Hindlimb muscle (tissue), 1 donor: ENCODE measurements around the gene ZSWIM3. TPM values are rescaled to one million over a fixed set of nuclear protein-coding genes. Genes with fewer than 3 reads are reported as not detected.
"Not testable (repeated sequence)": the region's sequence is repeated elsewhere in the genome, so short reads cannot be mapped to it uniquely, and the experiment has no call there.

Experiments
- DNase-seq: peaks from one replicate; pipeline ENCODE4 v3.0.0-alpha.2; 2013
- polyA plus RNA-seq: library from polyadenylated mRNA; unstranded; fragments of 120-200 nt; gene quantifications from one replicate; pipeline ENCODE4 v1.2.1, GENCODE V29; 2013; ENCODE audit not compliant: insufficient read length

Gene ZSWIM3
- 4.2 TPM for polyA plus RNA-seq

DNA sequence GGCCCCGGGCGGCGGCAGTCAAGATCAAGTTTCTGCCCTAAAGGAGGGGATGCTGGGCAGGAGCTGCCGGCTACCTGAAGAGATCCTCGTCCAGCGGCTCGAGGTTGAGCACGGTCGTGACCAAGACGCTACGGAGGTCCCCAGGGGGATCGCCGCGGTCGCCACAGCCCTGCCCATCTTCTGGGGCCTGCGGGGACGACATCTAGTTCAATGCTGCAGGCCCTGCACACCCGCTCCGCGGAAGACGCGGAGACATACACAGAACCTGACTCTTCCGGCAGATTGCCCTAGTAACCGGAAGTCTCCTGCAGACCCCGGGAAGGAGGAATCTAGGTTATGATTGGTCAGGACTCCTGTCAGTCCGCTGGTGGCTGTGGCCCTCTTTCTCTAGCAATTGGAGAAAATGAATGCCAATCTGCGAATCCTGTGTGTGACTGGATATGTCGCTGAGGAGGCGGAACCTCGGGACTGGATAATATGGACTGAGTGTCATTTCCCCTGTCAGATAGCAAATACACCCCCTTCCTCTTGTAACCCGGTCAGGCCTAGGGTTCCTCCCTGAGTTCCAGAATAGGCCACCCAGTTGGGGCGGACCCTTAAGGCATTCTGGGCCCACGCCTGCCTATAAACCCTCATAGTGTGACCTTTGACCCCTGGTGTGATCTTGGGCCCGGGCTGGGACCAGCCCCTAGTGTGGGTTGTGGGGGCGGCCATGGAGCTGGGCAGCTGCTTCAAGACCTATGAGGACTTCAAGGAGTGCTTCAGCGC lies at the start of gene ZSWIM3, which contains the start of gene ACOT8:
Gene ZSWIM3 (plus strand): TSS at position 501 of the 768 bp plus-strand sequence. CDS start 212 bp downstream, at position 713.
Gene ACOT8 (minus strand): TSS at position 279 of the 768 bp plus-strand sequence. CDS start 77 bp downstream, at position 202.
- peak; percentile 100 for DNase-seq

DNA sequence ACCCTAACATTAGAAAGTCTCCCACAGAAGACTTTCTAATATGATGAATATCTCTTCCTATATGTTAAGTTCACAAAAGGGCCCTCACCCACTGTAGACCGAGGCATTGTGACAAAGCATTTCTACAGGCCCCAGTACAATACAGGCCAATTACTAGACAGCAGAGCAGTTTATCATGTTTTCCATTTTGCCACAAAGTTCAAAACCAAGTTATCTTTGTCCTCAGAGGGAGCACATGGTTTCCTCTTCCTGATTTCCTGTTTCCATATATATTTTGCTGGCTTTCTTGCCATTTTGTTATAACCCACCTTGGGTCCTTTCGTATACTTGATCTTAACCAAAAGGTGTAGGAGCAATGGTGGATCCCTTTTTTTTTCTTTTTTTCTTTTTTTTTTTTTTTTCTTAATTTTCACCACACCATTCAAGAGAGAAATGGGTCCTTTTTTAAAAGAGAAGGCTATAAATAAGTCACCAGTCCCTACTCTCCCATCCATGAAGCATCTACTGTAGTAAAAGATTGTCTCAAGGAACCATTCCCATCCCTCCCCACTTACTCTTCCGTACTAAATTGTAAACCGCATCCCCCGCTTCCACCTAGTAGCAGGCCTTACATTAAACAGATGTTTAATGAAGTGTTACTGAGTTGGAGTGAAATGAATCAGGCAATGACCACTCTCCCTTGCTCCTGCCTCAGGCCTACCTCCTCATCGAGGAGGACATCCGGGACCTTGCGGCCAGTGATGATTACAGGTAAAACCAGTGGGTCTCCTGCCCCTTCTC lies 47.0 kb upstream of the ZSWIM3 start:
- no peak for DNase-seq

DNA sequence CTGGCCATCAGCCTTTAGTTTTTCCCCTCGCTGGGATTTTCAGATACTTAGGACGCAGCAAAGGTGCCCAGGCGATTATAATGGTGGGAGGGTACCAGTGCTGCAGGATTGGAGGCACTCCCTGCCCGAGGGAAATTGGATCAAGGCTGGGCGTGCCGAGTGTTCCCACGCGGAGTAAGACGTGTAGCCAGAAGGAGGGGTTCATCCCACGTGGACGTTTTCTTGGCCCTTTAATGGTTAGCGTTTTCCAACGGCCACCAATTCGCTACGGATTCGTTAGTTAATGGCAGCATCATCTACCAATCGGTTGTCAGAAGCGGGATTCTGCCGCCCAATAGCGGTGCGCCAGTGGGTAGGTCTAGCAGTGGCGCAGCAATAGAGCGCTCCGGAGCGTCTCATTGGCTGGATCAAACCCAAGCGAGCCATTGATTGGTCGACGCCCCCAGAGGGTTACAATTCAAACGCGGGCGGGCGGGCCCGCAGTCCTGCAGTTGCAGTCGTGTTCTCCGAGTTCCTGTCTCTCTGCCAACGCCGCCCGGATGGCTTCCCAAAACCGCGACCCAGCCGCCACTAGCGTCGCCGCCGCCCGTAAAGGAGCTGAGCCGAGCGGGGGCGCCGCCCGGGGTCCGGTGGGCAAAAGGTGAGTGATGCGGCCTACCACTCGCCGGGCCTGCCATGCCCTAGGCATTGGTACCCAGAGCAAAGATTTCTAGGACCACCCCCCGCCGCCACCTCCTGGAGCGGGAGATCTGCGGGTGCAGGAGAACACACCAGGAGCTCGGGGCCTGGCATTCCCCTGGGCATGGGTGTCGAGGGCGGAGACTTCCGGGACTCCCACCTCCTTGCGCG lies 45.0 kb upstream of the ZSWIM3 start, which contains the start of gene UBE2C:
Gene UBE2C (plus strand): TSS at position 488 of the 849 bp plus-strand sequence. CDS start 52 bp downstream, at position 540.
- DNase-seq, result peak; percentile 98

DNA sequence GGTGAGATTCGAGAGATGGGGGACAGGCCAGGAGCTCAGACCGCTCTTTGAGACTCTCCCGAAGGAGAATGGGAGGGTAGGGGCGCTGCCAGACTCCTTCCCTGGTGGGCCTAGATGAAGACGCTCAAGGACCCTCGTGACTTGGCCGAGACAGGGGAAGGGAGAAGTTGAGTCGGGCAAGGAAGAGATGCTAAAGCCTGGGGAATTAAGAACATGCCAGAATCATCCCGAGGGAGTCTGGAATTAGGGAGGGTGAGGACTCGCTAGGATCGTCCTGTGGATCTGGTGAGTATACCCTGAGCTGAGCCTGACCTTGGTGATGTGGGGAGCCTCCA lies 44.4 kb upstream of the ZSWIM3 start:
- DNase-seq, result no peak

DNA sequence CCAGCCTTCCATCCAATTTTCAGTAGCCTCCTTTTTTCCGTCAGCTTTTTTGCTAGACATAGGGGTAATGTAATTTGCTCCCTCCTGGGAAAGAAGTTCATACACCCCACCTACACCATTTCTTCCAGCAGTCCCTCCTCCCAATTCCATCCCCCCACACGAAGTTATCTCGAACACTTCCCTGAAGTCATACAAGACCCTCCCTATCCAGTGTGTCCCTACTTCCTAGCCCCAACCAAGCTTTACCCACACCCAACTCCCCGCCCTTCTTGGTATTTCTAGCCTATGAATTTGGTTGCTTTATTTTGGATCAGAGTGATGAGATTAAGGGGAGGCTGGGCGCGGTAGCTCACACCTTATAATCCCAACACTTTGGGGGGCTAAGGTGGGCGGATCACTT lies 43.9 kb upstream of the ZSWIM3 start:
- no peak for DNase-seq

DNA sequence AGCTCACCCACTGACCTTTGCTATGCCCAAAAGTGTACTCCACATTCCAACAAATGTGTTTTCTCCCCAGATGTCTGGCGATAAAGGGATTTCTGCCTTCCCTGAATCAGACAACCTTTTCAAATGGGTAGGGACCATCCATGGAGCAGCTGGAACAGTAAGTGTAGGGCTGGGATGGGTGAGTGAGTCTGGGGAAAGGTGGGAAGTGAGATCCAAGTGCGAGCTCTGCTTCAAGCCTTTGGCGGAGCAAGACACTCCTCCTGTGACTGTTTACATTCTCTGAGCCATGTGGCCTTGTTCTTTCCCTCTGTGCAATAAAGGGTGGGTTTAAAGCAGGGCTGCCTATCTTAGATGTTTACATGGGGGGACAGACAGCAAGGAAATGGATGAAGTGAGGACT lies 43.1 kb upstream of the ZSWIM3 start:
- no peak for DNase-seq

DNA sequence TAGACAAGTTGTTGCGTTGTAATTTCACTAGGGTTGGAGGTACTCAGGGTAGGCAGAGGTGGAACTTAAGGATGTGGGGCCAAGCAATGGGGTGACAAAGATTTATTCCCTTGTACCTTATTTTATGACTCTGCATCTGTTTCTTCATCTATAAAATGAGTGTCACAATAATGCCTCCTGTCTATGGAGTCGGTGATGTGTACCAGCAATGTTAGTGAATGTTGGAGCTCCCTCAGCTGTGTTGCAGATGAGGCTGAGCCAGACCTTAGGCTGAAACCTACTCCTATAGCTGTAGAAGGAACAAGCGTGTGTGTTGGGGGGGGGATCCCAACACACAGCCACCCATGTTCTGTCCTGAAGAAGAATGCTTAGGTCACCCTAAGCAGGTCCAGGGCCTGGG lies 40.5 kb upstream of the ZSWIM3 start:
- no peak for DNase-seq

DNA sequence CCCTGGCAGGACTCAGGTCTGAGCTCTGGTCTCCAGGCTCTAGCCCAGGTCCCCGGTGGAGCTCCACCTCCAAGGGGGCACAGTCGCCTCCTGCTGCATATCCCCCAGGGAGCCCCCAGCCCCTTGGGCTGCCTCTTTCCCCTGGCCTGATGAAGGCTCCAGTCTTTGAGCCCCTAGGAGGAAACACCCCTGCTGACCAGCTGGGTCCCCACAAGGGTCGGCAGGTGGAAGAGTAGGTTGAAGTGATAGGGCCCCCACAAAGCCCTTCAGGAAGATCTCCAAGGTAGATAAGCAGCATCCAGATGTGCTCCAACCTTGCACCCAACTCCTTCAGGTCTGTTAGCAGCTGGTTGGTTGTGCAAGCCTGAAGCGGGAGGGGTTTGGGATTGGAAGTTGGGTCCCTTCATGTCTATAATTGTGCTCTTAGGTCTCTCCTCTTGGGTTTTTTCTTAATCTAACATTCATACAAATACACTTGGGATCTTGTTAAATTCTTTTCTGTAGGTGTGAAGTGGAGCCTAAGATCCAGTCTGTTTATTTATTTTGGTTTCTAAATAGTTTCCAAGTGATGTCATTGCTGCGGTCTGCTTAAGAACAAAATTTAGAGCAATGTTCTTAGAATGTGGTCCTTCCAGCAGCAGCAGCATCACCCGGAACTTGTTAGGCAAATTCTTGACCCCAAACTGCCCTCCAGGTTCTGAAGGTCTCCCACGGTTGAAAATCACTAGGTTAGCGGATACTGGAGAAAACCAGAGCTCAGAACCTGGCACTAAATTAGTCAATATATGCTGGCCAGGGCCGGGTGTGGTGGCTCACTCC lies 39.8 kb upstream of the ZSWIM3 start:
- DNase-seq, result no peak

DNA sequence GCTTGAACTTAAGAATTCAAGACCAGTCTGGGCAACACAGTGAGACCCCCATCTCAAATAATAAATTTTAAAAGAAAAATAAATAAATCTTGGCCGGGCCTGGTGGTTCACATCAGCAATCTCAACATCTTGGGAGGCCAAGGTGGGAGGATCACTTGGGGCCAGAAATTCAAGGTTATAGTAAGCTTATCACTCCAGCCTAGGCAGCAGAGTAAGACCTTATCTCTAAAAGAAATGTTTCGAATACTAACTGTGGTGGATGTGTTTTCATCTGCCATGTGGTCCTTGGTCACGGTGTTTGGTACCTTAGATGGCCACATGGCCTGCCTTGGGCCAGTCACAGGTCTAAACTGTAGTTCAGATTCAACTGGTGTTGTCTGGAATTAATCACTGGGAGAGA lies 39.2 kb upstream of the ZSWIM3 start:
- no peak for DNase-seq

DNA sequence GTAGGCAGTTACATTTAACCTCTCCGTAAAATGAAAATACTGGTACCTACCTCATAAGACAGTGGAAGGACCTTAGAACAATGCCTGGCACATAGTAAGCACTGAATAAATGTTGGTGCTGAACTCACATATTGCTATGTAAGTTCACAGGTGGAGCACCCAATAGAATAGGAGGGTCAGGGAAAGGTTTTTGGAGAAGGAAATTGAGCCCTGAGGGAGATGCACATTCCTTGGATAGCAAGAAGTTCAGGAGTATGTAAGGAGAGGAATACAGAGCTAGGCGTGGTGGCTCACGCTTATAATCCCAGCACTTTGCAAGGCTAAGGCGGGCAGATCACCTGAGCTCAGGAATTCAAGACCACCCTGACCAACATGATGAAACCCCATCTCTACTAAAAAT lies 37.9 kb upstream of the ZSWIM3 start:
- no peak for DNase-seq

DNA sequence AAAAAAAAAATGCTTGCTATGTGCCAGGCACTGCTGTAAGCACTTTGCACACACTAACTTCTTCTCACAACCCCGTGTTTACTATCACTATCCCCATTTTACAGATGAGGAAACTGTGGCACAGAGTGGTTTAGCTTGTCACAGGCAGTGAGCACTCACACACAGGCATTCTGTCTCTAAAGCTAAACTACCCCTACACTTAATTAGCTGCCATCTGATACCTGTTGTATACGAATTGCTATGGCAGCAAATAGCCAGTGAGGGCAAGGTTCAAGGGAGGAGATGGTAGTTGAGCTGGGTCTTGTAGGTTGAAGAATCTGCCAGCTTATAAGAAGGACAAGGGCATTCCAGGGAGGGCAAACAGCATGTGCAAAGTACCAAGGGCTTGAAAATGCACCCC lies 35.5 kb upstream of the ZSWIM3 start:
- DNase-seq, result no peak

DNA sequence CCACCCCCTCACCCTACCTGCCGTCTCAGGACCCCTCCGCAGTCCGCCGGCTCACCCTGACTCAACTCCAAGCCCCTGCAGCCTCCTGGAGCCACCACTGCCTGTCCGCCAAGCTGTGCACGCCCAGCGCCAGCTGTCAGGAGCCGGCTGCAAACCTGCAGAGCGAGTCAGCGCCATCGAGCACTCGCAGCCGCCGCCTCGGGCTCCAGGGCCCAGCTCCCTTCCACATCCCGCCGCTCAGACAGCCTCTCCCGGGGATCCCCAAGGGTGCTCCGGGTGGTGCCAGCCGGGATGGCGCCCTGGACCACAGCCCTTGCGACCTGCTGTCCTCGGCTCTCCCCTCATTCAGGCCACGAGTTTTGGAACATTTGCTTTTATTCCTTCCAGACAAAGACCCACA lies 34.6 kb upstream of the ZSWIM3 start:
- DNase-seq, result no peak

DNA sequence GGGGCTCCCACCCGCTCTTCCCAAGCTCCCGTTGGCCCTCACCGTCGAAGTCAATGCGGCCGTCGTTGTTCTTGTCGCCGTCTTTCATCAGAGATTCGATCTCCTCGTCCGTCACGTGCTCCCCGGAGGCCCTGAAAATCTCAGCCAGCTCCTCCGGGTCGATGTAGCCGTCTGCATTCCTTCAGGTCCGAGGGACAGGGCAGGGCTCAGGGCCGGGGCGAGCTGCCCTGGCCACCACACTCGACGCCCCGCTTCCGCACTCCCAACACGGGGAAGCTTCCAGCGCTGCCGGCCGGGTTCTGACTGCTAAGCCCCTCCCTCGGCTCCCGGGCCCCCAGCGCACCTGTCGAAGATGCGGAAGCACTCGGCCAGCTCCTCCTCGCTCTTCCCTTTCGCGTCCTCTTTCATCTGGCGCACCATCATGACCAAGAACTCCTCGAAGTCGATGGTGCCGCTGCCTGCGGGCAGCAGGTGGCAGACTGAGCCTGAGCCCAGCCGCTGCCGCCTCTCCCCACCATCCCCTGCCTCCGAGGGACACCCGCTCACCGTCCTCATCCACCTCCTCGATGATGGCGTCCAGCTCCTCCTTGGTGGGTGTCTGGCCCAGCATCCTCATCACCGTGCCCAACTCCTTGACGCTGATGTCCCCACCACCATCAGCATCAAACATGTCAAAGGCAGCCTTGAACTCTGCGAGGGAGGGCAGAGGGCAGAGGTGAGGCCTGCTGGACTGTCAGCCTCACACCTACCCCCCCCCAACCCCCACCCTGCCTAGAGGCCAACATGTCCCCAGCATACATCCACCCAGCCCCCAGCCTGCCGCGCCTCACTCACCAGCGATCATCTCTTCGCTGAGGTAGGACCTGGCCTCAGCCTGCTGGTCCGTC lies 33.2 kb upstream of the ZSWIM3 start:
- DNase-seq, result peak; percentile 27

DNA sequence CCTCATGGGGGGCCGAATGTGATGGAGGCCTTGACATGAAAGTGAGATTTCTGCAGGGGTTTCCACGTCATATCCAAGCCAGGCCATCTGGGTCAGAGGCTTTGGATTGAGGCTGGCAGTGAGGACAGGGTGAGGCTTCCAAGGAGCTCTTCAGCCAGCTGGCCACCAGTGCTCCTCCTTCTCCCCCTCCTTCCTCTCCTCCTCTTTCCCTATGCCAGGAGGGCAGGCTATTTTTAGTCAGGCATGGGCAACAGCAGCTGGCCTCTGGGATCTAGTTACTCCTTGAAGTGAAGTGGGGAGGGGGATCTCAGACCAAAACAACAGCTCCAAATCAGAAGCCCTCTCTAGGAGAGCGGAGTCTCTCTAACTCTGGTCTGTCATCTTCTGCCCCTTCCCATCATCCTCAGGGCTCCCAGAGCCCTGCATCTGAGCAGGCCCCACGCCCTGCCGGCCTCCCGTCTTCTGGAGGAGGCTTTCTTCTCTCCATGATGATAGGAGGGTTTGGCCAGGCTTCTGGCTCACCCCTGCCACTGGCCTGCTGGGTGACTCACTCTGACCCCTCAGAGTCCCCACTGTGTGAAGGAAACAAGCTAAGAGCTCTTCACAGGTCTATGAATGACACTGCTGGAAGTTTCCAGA lies 30.9 kb upstream of the ZSWIM3 start:
- DNase-seq, result peak; percentile 34

DNA sequence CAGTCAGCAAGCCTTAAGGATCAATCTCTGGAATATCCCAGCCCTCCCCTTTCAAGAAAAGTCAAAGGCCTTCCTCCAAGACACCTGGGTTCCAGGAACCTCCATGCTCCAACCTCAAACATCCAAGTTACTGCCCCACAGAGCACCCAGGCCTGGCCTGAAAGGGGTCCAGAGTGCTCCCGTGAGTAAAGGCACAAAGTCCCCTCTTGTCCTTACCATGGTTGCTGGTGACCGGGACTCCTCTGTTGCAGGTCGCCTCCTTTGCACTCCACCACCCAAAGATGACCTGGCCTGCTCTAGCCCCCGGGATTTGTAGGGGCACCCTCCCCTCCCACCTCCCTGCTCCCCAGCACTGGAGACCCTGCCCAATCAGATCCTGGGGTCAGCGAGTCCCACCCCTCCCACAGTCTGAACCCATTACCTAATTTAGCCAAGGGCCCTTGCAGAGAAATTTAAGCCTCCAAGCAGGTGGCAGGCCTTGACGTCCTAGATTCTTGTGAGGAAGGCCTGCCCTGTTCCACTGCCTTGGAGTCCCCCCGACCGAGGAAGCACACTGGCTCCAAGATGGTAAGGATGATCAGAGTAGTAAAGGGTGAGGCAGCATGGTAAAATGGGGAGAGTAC lies 30.3 kb upstream of the ZSWIM3 start, which contains the start of gene TNNC2:
Gene TNNC2 (minus strand): TSS at position 283 of the 623 bp plus-strand sequence. CDS start 64 bp downstream, at position 219.
- no peak for DNase-seq

DNA sequence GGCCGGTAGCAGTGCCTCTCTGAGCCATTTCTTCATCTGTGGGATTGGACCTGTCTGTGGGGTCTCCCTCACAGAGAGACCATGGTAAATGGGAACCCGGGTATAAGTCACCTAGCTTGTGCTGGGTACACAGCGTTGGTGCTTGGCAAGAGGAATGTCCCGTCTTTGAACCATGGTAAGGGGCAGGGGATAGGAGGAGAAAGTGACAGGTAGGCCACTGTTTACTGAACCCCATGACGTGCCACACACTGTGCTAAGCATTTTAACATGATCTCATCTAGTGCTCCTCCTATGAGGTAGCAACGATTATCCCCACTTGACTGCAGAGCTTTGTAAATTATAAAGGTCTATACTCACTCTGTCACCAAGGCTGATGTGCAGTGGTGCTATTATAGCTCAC lies 29.7 kb upstream of the ZSWIM3 start:
- no peak for DNase-seq

DNA sequence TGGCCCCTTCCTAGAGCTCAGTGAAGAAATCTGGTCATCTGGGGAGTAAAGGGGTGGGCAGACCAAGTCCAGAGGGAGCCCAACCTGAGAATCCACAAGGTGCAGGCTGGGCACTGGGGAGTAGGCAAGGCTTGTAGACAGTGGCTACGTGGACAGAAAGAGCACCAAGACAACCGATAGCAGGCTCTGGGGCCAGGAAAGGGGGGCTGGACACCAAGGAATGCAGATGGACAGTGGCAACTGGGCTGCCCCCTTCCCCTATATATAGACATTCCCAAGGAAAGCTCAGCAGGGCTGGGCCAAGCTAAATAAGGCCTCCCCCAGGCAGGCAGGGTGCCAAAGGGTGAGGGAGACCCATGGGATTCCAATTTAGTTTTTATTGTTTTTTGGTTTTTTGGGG lies 28.8 kb upstream of the ZSWIM3 start:
- DNase-seq, result peak; percentile 30

DNA sequence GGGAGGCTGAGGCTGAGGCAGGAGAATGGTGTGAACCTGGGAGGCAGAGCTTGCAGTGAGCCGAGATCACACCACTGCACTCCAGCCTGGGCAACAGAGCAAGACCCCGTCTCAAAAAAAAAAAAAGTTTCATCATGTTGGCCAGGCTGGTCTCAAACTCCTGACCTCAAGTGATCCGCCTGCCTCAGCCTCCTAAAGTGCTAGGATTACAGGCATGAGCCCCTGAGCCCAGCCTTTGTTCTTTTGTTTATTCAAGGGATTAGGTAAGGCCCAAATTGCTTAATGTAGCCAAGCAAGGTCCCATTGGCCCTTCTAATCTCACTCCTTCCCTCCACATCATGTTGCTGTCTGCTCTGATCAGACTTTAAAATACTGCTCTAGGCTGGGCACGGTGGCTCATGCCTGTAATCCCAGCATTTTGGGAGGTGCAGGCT lies 27.7 kb upstream of the ZSWIM3 start:
- not testable (repeated sequence) for DNase-seq

DNA sequence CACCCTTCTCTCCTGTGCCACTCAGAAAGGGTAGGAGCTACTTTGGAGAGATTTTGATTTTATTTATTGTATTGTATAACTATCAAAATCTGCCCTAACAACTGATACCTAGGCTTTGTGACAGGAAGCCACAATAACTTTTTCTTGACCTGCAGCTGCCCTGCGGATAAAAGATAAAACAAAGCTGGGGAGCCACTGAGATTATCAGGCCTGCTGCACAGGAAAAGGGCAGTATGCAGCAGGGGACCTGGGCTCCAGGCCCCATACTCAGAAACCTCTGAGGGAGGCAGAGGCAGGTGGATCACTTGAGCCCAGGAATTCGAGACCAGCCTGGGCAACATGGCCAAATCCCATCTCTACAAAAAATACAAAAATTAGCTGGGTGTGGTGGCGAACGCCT lies 24.8 kb upstream of the ZSWIM3 start:
- no peak for DNase-seq
